Esophagus muscularis mucosa (tissue), 4 donors: ENCODE data around the gene MTERF4. TPM values are rescaled to one million over a fixed set of nuclear protein-coding genes. Genes with fewer than 3 reads are reported as not detected.
"Not testable (repeated sequence)": the region's sequence is repeated elsewhere in the genome, so short reads cannot be mapped to it uniquely, and the experiment has no call there.

Source experiments
- DNase-seq: peaks from one replicate; pipeline ENCODE4 v3.0.0-alpha.2; 2017; ENCODE audit errors: extremely low spot score
- H3K27ac ChIP-seq, 4 donors: fragments of 200-600 bp; sonication (generic); replicated peaks in 1 of 4; 1 replicate in 3 of 4; 2 replicates in 1 of 4; pipeline ENCODE4 v1.5.1; 2016 to 2019; ENCODE audit warnings: mild to moderate bottlenecking in 1 of 4
- H3K27me3 ChIP-seq, 4 donors: fragments of 200-600 bp; sonication (generic); one replicate each; pipeline versions ENCODE4 v1.5.1 to v1.6.0; 2016 to 2019
- H3K36me3 ChIP-seq, 4 donors: fragments of 200-600 bp; sonication (generic); one replicate each; pipeline ENCODE4 v1.5.1; 2016 to 2019
- H3K4me1 ChIP-seq, 4 donors: fragments of 200-600 bp; sonication (generic); one replicate each; pipeline ENCODE4 v1.5.1; 2016 to 2019
- H3K4me3 ChIP-seq, 4 donors: fragments of 200-600 bp; sonication (generic); 1 replicate in 2 of 4; 2 replicates in 2 of 4; pipeline ENCODE4 v1.5.1; 2016 to 2019; ENCODE audit warnings: mild to moderate bottlenecking in 4 of 4, moderate library complexity in 1 of 4
- H3K9me3 ChIP-seq, 4 donors: fragments of 200-600 bp; sonication (generic); 1 replicate in 3 of 4; 2 replicates in 1 of 4; pipeline ENCODE4 v1.5.1; 2016 to 2019
- CTCF ChIP-seq, 3 experiments: fragments of 200-600 bp in 2 of 3; fragments of 450-650 bp in 1 of 3; sonication (generic) in 2 of 3; IDR thresholded peaks; one replicate each; pipeline ENCODE4 v1.5.1; 2017 to 2019; ENCODE audit warnings: antibody characterized with exemption in 3 of 3, mild to moderate bottlenecking in 2 of 3, moderate library complexity in 1 of 3
- EP300 ChIP-seq: sonication (generic); formaldehyde crosslinking; IDR thresholded peaks from one replicate; pipeline ENCODE4 v1.6.1; 2017; ENCODE audit warnings: antibody characterized with exemption
- POLR2A ChIP-seq: fragments of 450-650 bp; IDR thresholded peaks from one replicate; pipeline ENCODE4 v1.6.1; 2017; ENCODE audit warnings: antibody characterized with exemption, moderate library complexity, mild to moderate bottlenecking, low read depth
- POLR2AphosphoS5 ChIP-seq, 2 donors: sonication (generic); formaldehyde crosslinking; IDR thresholded peaks; one replicate each; pipeline ENCODE4 v1.6.1; 2017; ENCODE audit warnings: antibody characterized with exemption in 2 of 2
- WGBS: methylation state at CpG from one replicate; pipeline ENCODE4 v1.1.5; 2018; 5-methylcytosine and 5-hydroxymethylcytosine counted together
- intact Hi-C: fragments of 100-400 bp; cut with DNase I; formaldehyde crosslinking; loops from one replicate; pipeline ENCODE4 v1.15.1; 2023
- total RNA-seq, 4 donors: library from RNA; depleted of rRNA; stranded (reverse); fragments of >200 nt; gene quantifications; one replicate each; pipeline versions ENCODE4 v1.1.0 to v1.2.1, GENCODE V29; 2016

MTERF4 gene
- total RNA-seq, 4 donors from 2014 or later, result 19.5 to 26.6 (median 24.5) TPM

- peaks cover 0 to 15% (median 0%) of the 10 kb centered on the region in 4 donors for H3K4me1 ChIP-seq
- intact Hi-C loops, result no loop called here
- H3K36me3 ChIP-seq, result peaks cover 27 to 99% (median 90%) of the 10 kb centered on the region in 4 donors
- H3K4me3 ChIP-seq, result no peak overlapping the region
- no peak for DNase-seq
- H3K27ac ChIP-seq, result no peak overlapping the region
- WGBS, result 89% methylated on average over 6 of the region's 6 CpGs
- no peaks in the 10 kb centered on the region for H3K27me3 ChIP-seq
- H3K9me3 ChIP-seq, result no peaks in the 10 kb centered on the region
- TF ChIP-seq POLR2AphosphoS5 (IDR thresholded peaks at IDR 0.05) (no peak), POLR2A (no peak), CTCF (IDR thresholded peaks at IDR 0.05) (no peak), EP300 (no peak)
Measured at GRCh38 chr2:241094924-241095420, 7.1 kb downstream of the MTERF4 start.

GRCh38 chr2:241094172-241094571, 7.9 kb downstream of the MTERF4 start:
- no peak overlapping the region for H3K27ac ChIP-seq
- H3K27me3 ChIP-seq, result no peaks in the 10 kb centered on the region
- intact Hi-C loops, result no loop called here
- H3K4me3 ChIP-seq, result no peak overlapping the region
- peaks cover 0 to 10% (median 0%) of the 10 kb centered on the region in 4 donors for H3K4me1 ChIP-seq
- TF ChIP-seq EP300 (no peak), CTCF (IDR thresholded peaks at IDR 0.05) (no peak), POLR2AphosphoS5 (IDR thresholded peaks at IDR 0.05) (no peak), POLR2A (no peak)
- WGBS, result 94% methylated on average over 7 of the region's 7 CpGs
- peaks cover 27 to 99% (median 89%) of the 10 kb centered on the region in 4 donors for H3K36me3 ChIP-seq
- DNase-seq, result no peak
- no peaks in the 10 kb centered on the region for H3K9me3 ChIP-seq

- H3K27ac ChIP-seq, H3K4me3 ChIP-seq, DNase-seq, H3K4me1 ChIP-seq, H3K27me3 ChIP-seq, H3K9me3 ChIP-seq, intact Hi-C loops: not testable (repeated sequence)
- H3K36me3 ChIP-seq, result peaks cover 27 to 100% (median 89%) of the 10 kb centered on the region in 4 donors
- 79% methylated on average over 10 of the region's 10 CpGs for WGBS
Measured at GRCh38 chr2:241093133-241093781, 8.8 kb downstream of the MTERF4 start.

- no peak for TF ChIP-seq CTCF (IDR thresholded peaks at IDR 0.05)
- no peak for TF ChIP-seq POLR2A
- TF ChIP-seq EP300, result no peak
- TF ChIP-seq POLR2AphosphoS5 (IDR thresholded peaks at IDR 0.05), result no peak
- Histone ChIP-seq H3K4me1 (no peaks in the 10 kb centered on the region), H3K27ac (no peak overlapping the region), H3K4me3 (no peak overlapping the region), H3K27me3 (no peaks in the 10 kb centered on the region), H3K36me3 (peaks cover 27 to 100% (median 91%) of the 10 kb centered on the region in 4 donors), H3K9me3 (no peaks in the 10 kb centered on the region)
- no peak for DNase-seq
- WGBS, result 79% methylated on average over 8 of the region's 8 CpGs
- intact Hi-C loops, result no loop called here
Measured at GRCh38 chr2:241092677-241093076, 9.4 kb downstream of the MTERF4 start.

- Histone ChIP-seq H3K9me3 (no peaks in the 10 kb centered on the region), H3K4me3 (no peak overlapping the region), H3K27ac (no peak overlapping the region), H3K27me3 (no peaks in the 10 kb centered on the region), H3K4me1 (no peaks in the 10 kb centered on the region), H3K36me3 (peaks cover 22 to 100% (median 93%) of the 10 kb centered on the region in 4 donors)
- no peak for DNase-seq
- WGBS, result 85% methylated on average over 18 of the region's 22 CpGs
- intact Hi-C loops, result no loop called here
- no peak for TF ChIP-seq POLR2AphosphoS5 (IDR thresholded peaks at IDR 0.05)
- no peak for TF ChIP-seq CTCF (IDR thresholded peaks at IDR 0.05)
- no peak for TF ChIP-seq EP300
- TF ChIP-seq POLR2A, result no peak
Measured at GRCh38 chr2:241091734-241092445, 10.2 kb downstream of the MTERF4 start.
